H9 (cell line): ENCODE measurements around the gene TMPRSS3. TPM values are rescaled to one million over a fixed set of nuclear protein-coding genes. Genes with fewer than 3 reads are reported as not detected.

Experiments
- DNase-seq: peaks from one replicate; pipeline ENCODE4 v3.0.0-alpha.2; 2017
- H2AFZ ChIP-seq: one replicate; pipeline ENCODE4 v1.6.1; 2013; ENCODE audit warnings: mild to moderate bottlenecking, low read length, control low read depth, moderate library complexity
- H2AK5ac ChIP-seq: 2 replicates; pipeline ENCODE4 v1.6.1; 2013; ENCODE audit warnings: low read length, control low read depth, mixed read lengths; ENCODE audit not compliant: insufficient read length
- H2BK120ac ChIP-seq: one replicate; pipeline ENCODE4 v1.6.1; 2013; ENCODE audit warnings: low read depth, mild to moderate bottlenecking, low read length, control low read depth, inconsistent platforms; ENCODE audit not compliant: poor library complexity, severe bottlenecking
- H2BK12ac ChIP-seq: 2 replicates; pipeline ENCODE4 v1.6.1; 2013; ENCODE audit warnings: low read length, control low read depth, mixed read lengths, low read depth; ENCODE audit not compliant: insufficient read length
- H2BK15ac ChIP-seq: 2 replicates; pipeline ENCODE4 v1.6.1; 2013; ENCODE audit warnings: low read depth, low read length, control low read depth
- H2BK20ac ChIP-seq: one replicate; pipeline ENCODE4 v1.6.1; 2013; ENCODE audit warnings: low read depth, mild to moderate bottlenecking, low read length, control low read depth, inconsistent platforms; ENCODE audit not compliant: poor library complexity, severe bottlenecking
- H2BK5ac ChIP-seq: 2 replicates; pipeline ENCODE4 v1.6.1; 2013; ENCODE audit warnings: low read length, control low read depth, mixed read lengths; ENCODE audit not compliant: insufficient read length
- H3K14ac ChIP-seq: 2 replicates; pipeline ENCODE4 v1.6.1; 2013; ENCODE audit warnings: low read length, control low read depth; ENCODE audit not compliant: insufficient read depth
- H3K18ac ChIP-seq: 2 replicates; pipeline ENCODE4 v1.6.1; 2013; ENCODE audit warnings: low read depth, mild to moderate bottlenecking, mixed read lengths, low read length, control low read depth; ENCODE audit not compliant: insufficient read length
- H3K23ac ChIP-seq: 2 replicates; pipeline ENCODE4 v1.6.1; 2013; ENCODE audit warnings: low read length, control low read depth, mixed read lengths, low read depth; ENCODE audit not compliant: insufficient read length
- H3K23me2 ChIP-seq: 2 replicates; pipeline ENCODE4 v1.6.1; 2013; ENCODE audit warnings: low read depth, mild to moderate bottlenecking, mixed read lengths, low read length, control low read depth; ENCODE audit not compliant: insufficient read length, poor library complexity, severe bottlenecking
- H3K27ac ChIP-seq: 2 replicates; pipeline ENCODE4 v1.5.1; 2013; ENCODE audit warnings: low read length, control low read depth, mixed read lengths, low read depth; ENCODE audit not compliant: insufficient read length
- H3K27me3 ChIP-seq: 2 replicates; pipeline ENCODE4 v1.6.1; 2013; ENCODE audit warnings: low read length, control low read depth, inconsistent platforms; ENCODE audit not compliant: insufficient read depth
- H3K4ac ChIP-seq: 2 replicates; pipeline ENCODE4 v1.6.1; 2013; ENCODE audit warnings: low read depth, mild to moderate bottlenecking, control low read depth, inconsistent platforms, low read length, moderate library complexity
- H3K4me1 ChIP-seq: 2 replicates; pipeline ENCODE4 v1.6.1; 2013; ENCODE audit warnings: low read length, control low read depth, inconsistent platforms; ENCODE audit not compliant: insufficient read depth
- H3K4me2 ChIP-seq: 2 replicates; pipeline ENCODE4 v1.6.1; 2013; ENCODE audit warnings: low read length, control low read depth, mixed read lengths; ENCODE audit not compliant: insufficient read length, insufficient read depth
- H3K56ac ChIP-seq: 2 replicates; pipeline ENCODE4 v1.6.1; 2013; ENCODE audit warnings: low read depth, mild to moderate bottlenecking, mixed read lengths, low read length, control low read depth; ENCODE audit not compliant: insufficient read length
- H3K79me1 ChIP-seq: 2 replicates; pipeline ENCODE4 v1.6.1; 2013; ENCODE audit warnings: low read depth, mild to moderate bottlenecking, moderate library complexity, low read length, control low read depth, inconsistent platforms; ENCODE audit not compliant: insufficient read depth, poor library complexity, severe bottlenecking
- H3K79me2 ChIP-seq: 2 replicates; pipeline ENCODE4 v1.6.1; 2013; ENCODE audit warnings: low read length, control low read depth, inconsistent platforms; ENCODE audit not compliant: insufficient read depth
- H3K9ac ChIP-seq: 2 replicates; pipeline ENCODE4 v1.6.1; 2013; ENCODE audit warnings: low read length, control low read depth, mixed read lengths; ENCODE audit not compliant: insufficient read length; ENCODE audit errors: extremely low read depth
- H3K9me3 ChIP-seq: one replicate; pipeline ENCODE4 v1.6.1; 2013; ENCODE audit warnings: low read depth, low read length, inconsistent platforms; ENCODE audit not compliant: control insufficient read depth
- H3T11ph ChIP-seq: one replicate; pipeline ENCODE4 v1.6.1; 2013; ENCODE audit warnings: mild to moderate bottlenecking, low read length, control low read depth, inconsistent platforms
- H4K20me1 ChIP-seq: one replicate; pipeline ENCODE4 v1.6.1; 2013; ENCODE audit not compliant: control insufficient read depth, insufficient read length, insufficient read depth
- H4K5ac ChIP-seq: 2 replicates; pipeline ENCODE4 v1.6.1; 2013; ENCODE audit warnings: low read depth, mild to moderate bottlenecking, mixed read lengths, low read length, control low read depth; ENCODE audit not compliant: insufficient read length
- H4K8ac ChIP-seq: replicated peaks from 2 replicates; pipeline ENCODE4 v1.6.1; 2013; ENCODE audit warnings: low read length, control low read depth, mixed read lengths, low read depth; ENCODE audit not compliant: insufficient read length
- H4K91ac ChIP-seq: 2 replicates; pipeline ENCODE4 v1.6.1; 2013; ENCODE audit warnings: low read depth, mild to moderate bottlenecking, moderate library complexity, mixed read lengths, low read length, control low read depth; ENCODE audit not compliant: insufficient read length
- H3K27ac Mint-ChIP-seq, 3 experiments: 2 replicates in 2 of 3; 3 replicates in 1 of 3; pipeline ENCODE4 v1.8.0; 2020 to 2021; ENCODE audit warnings: mixed read lengths in 3 of 3, mild to moderate bottlenecking in 1 of 3, moderate library complexity in 1 of 3
- H3K27me3 Mint-ChIP-seq: 2 replicates; pipeline ENCODE4 v1.8.0; 2021; ENCODE audit warnings: low read depth, mild to moderate bottlenecking, moderate library complexity, mixed read lengths
- H3K36me3 Mint-ChIP-seq, 3 experiments: 2 replicates in 2 of 3; 3 replicates in 1 of 3; pipeline ENCODE4 v1.8.0; 2020 to 2021; ENCODE audit warnings: low read depth in 3 of 3, mixed read lengths in 3 of 3; ENCODE audit not compliant: insufficient read depth in 1 of 3
- H3K4me1 Mint-ChIP-seq, 2 experiments: 2 replicates each; pipeline ENCODE4 v1.8.0; 2020; ENCODE audit warnings: mixed read lengths in 2 of 2
- H3K4me3 Mint-ChIP-seq, 2 experiments: 2 replicates in 1 of 2; 3 replicates in 1 of 2; pipeline ENCODE4 v1.8.0; 2020 to 2021; ENCODE audit warnings: mild to moderate bottlenecking in 2 of 2, mixed read lengths in 2 of 2, moderate library complexity in 1 of 2
- H3K9me3 Mint-ChIP-seq, 2 experiments: 2 replicates in 1 of 2; 3 replicates in 1 of 2; pipeline ENCODE4 v1.8.0; 2020; ENCODE audit warnings: mild to moderate bottlenecking in 2 of 2, mixed read lengths in 2 of 2, moderate library complexity in 1 of 2
- CTCF ChIP-seq: fragments of 200-600 bp; sonication (generic); conservative IDR thresholded peaks from 3 replicates; pipeline ENCODE4 v1.8.0; 2021; ENCODE audit warnings: antibody characterized with exemption, mild to moderate bottlenecking
- WGBS: extraction: QIAGEN DNeasy Blood & Tissue Kit; methylation state at CpG from one replicate; pipeline ENCODE4 v1.1.7; 2013; ENCODE audit warnings: missing lambda C conversion rate, low lambda C conversion rate, mixed read lengths; ENCODE audit not compliant: insufficient read length; ENCODE audit errors: extremely low coverage; 5-methylcytosine and 5-hydroxymethylcytosine counted together
- total RNA-seq: library from RNA; stranded (reverse); gene quantifications from 2 replicates; pipeline ENCODE4 v1.2.1, GENCODE V29; 2021

TMPRSS3 gene
- total RNA-seq, 1 experiment from 2014 or later, result 0.31 TPM

- no peak overlapping the region for H3K4me3 Mint-ChIP-seq
- H3K36me3 Mint-ChIP-seq, result no peaks in the 10 kb centered on the region
Observed at GRCh38 chr21:42441963-42442362, 46.1 kb upstream of the TMPRSS3 start.

More at GRCh38 chr21:42441963-42442362, 46.1 kb upstream of the TMPRSS3 start:
- Histone ChIP-seq H3K79me1 (no peaks in the 10 kb centered on the region), H3K4me2 (no peak overlapping the region), H4K20me1 (peaks cover 3% of the 10 kb centered on the region), H2AFZ (no peak overlapping the region), H2BK15ac (no peak overlapping the region), H2BK20ac (no peak overlapping the region), H3K14ac (no peak overlapping the region; the same call in 1 of the 2 replicates), H2BK120ac (no peak overlapping the region), H4K91ac (no peak overlapping the region), H3K27ac (no peak overlapping the region), H2BK5ac (no peak overlapping the region), H3K9me3 (no peaks in the 10 kb centered on the region), H3K18ac (no peak overlapping the region), H3K23ac (no peak overlapping the region), H2BK12ac (no peak overlapping the region), H4K8ac (no peak overlapping the region), H4K5ac (no peak overlapping the region), H3K4ac (no peak overlapping the region), H3K27me3 (no peaks in the 10 kb centered on the region), H3K79me2 (no peaks in the 10 kb centered on the region), H3K23me2 (no peaks in the 10 kb centered on the region), H3K9ac (no peak overlapping the region), H3K4me1 (no peaks in the 10 kb centered on the region), H3K56ac (no peak overlapping the region), H3T11ph (no peak overlapping the region), H2AK5ac (no peak overlapping the region)
- peaks cover 30% of the 10 kb centered on the region for H3K27me3 Mint-ChIP-seq
- peaks cover 0 to 6% of the 10 kb centered on the region in 2 experiments; a peak in 1 of 4 replicates for H3K4me1 Mint-ChIP-seq
- H3K9me3 Mint-ChIP-seq, result peaks cover 0 to 5% of the 10 kb centered on the region in 2 experiments; a peak in 3 of 5 replicates
- no peak for DNase-seq
- WGBS, result no CpG with 5 or more reads among the region's 6 CpGs
- no peak for TF ChIP-seq CTCF
- no peak overlapping the region for H3K27ac Mint-ChIP-seq
